GM10248 (cell line): ENCODE results near the gene LETM1.
A peak's percentile ranks its signal among the peaks of the same experiment; 100 is the strongest.

Source experiments
- CTCF ChIA-PET: fragments of 300-600 bp; sonication (Branson Sonifier 250); formaldehyde crosslinking; extraction: SDS; loops from one replicate; lab custom pipeline; 2021; ENCODE audit warnings: antibody characterized with exemption; lab: Yijun Ruan, JAX
- POLR2A ChIA-PET: fragments of 350-650 bp; sonication (Branson Sonifier 250); formaldehyde crosslinking; extraction: SDS; loops from one replicate; lab custom pipeline; 2020; ENCODE audit warnings: antibody characterized with exemption; lab: Yijun Ruan, JAX
- DNase-seq: peaks from one replicate; pipeline ENCODE4 v3.0.0; 2012; ENCODE audit errors: extremely low spot score
- TF ChIP-seq, protein P1 (sequence below): IDR thresholded peaks from 2 replicates; pipeline ENCODE4 v1.5.1; 2012; ENCODE audit warnings: mild to moderate bottlenecking, low read depth; ENCODE audit errors: extremely low read depth, missing control alignments, control extremely low read depth

Gene LETM1

GRCh38 chr4:1900087-1900433, 44.1 kb upstream of the LETM1 start:
- POLR2A ChIA-PET, result no interaction called here
- DNase-seq, result no peak
- TF ChIP-seq, protein P1, sequence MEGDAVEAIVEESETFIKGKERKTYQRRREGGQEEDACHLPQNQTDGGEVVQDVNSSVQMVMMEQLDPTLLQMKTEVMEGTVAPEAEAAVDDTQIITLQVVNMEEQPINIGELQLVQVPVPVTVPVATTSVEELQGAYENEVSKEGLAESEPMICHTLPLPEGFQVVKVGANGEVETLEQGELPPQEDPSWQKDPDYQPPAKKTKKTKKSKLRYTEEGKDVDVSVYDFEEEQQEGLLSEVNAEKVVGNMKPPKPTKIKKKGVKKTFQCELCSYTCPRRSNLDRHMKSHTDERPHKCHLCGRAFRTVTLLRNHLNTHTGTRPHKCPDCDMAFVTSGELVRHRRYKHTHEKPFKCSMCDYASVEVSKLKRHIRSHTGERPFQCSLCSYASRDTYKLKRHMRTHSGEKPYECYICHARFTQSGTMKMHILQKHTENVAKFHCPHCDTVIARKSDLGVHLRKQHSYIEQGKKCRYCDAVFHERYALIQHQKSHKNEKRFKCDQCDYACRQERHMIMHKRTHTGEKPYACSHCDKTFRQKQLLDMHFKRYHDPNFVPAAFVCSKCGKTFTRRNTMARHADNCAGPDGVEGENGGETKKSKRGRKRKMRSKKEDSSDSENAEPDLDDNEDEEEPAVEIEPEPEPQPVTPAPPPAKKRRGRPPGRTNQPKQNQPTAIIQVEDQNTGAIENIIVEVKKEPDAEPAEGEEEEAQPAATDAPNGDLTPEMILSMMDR, result no peak
- CTCF ChIA-PET, result interaction anchor here (0.7 to 6.7 kb wide), 40 partner anchors 9 to 242 kb away, joined by 3 to 116 read pairs (median 5); partner anchors contain the start of gene NSD2

DNA sequence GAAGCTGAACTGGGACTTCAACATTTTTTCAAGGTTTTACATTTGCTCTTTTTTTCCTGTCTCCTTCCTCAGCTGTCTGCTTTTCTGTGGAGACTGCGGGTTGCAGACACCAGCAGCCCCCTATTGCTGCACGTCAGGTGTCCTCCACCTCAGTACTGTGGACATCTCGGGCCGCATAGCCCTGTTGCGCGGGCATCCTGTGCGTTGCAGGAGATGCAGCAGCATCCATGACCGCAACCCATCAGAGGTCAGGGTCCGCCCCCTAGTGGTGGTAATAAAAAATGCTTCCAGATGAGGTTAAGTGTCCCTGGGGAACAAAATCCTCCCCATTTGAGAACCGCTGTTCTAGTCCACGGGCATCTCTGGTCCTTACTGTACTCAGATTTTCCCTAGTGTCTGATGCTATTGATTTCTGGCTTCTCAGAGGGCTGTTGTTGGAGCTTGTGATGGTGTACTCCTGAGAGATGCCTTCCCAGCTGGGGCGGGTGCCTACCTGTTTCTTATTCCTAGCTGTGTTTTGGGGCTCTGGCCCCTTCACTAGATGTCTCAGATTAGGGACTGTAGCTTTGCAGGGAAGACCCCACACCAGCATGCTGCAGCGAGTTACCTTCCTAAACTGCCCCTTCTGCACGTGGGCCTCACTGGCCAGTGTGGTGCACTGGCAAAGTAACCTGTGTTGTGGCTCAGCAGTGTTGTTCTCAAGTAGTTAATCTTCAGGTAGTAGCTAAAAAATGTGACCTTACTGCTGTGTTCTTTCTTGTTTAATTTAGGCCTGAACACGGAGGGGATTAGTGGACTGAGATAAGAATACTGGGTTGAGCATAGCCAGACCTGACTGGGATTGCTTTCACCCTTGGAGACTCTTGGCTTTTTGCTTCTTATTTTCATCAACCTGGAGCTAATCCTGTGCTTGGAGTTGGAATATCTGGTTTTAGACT, 43.5 kb upstream of the LETM1 start:
- peak; percentile 87 for DNase-seq
- CTCF ChIA-PET, result interaction anchor here (0.7 to 6.7 kb wide), 47 partner anchors 9 to 241 kb away, joined by 3 to 116 read pairs (median 5); partner anchors contain the start of gene NSD2
- TF ChIP-seq, protein P1, result peak; percentile 86
- POLR2A ChIA-PET, result no interaction called here

GRCh38 chr4:1898681-1899080, 42.7 kb upstream of the LETM1 start:
- peak; percentile 19 for DNase-seq
- TF ChIP-seq, protein P1, result no peak
- ChIA-PET CTCF (interaction anchor here (0.7 to 6.7 kb wide), 28 partner anchors 10 to 206 kb away, joined by 3 to 116 read pairs (median 6); partner anchors contain the start of gene NSD2), POLR2A (no interaction called here)

DNA sequence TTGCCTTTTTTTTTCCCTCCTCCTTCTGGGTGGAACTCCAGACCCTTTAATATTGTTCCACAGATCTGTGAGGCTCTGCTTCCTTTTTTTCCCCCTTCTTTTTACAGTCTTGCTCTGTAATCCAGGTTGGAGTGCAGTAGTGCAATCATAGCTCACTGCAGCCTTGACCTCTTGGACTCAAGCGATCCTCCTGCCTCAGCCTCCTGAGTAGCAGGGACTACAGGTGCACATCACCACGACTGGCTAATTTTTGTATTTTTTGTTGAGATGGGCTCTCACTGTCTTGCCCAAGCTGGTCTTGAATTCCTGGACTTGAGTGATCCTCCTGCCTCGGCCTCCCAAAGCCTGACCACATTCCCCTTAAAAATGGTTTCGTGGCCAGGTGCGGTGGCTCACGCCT, 42.1 kb upstream of the LETM1 start:
- DNase-seq, result no peak
- POLR2A ChIA-PET, result no interaction called here
- TF ChIP-seq, protein P1, result no peak
- CTCF ChIA-PET, result interaction anchor here (1.5 to 6.7 kb wide), 11 partner anchors 11 to 205 kb away, joined by 4 to 116 read pairs (median 17); no protein-coding TSS in a partner anchor

GRCh38 chr4:1896658-1896991, 40.7 kb upstream of the LETM1 start:
- no peak for DNase-seq
- TF ChIP-seq, protein P1, result no peak
- CTCF ChIA-PET, result interaction anchor here (4.7 to 6.7 kb wide), 4 partner anchors 10 to 150 kb away, joined by 47 to 116 read pairs (median 66); no protein-coding TSS in a partner anchor
- POLR2A ChIA-PET, result no interaction called here

DNA sequence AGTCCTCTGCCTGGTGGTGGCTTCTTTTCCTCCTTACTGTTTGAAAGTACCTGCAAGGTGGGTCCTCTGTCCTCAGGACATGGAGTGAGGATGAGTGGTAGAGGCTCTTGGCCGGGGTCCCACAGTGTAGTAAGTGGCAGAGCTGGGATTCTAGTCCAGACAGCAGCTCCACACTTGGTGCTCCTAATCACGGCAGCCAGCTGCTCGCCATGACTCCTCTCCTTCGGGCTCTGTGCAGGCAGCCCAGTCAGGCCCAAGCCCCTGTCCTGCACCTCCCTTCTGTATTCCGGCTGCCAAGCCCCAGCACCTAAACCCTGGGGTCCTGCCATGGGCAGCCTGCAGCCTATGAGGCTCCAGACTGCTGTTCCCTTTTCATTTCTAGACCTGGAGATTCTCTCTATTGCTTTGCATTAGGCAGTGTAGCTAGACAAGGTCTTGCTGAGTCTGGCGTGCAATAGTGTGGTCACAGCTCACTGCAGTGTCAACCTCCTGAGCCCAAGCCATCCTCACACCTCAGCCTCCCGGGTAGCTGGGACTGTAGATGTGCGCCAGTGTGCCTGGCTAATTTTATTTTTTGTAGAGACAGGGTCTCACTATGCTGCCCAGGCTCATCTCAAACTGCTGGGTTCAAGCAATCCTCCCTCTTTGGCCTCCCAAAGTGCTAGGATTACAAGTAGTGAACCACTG, 40.2 kb upstream of the LETM1 start:
- TF ChIP-seq, protein P1, result no peak
- ChIA-PET CTCF (interaction anchor here (5.4 kb wide), 1 partner anchor 13 kb away, joined by 66 read pairs; no protein-coding TSS in a partner anchor), POLR2A (no interaction called here)
- DNase-seq, result no peak
